Subcutaneous adipose tissue (tissue), 4 donors: ENCODE data around the gene NFATC1. TPM values are rescaled to one million over a fixed set of nuclear protein-coding genes. Genes with fewer than 3 reads are reported as not detected.

Experiments used
- total RNA-seq, 4 donors: library from RNA; depleted of rRNA; stranded (reverse); fragments of >200 nt; gene quantifications; one replicate each; pipeline ENCODE4 v1.1.0, GENCODE V29; 2016
- TF ChIP-seq, protein P1 (sequence below): fragments of 450-650 bp; IDR thresholded peaks from one replicate; pipeline ENCODE4 v1.5.1; 2016; ENCODE audit warnings: low read depth, mild to moderate bottlenecking, control low read depth, antibody characterized with exemption, moderate library complexity

The NFATC1 gene
- total RNA-seq, 4 donors from 2014 or later: 9.8 to 17.2 (median 11.5) TPM

GRCh38 chr18:79423211-79424007 is 27.7 kb downstream of the NFATC1 start:
- TF ChIP-seq, protein P1, sequence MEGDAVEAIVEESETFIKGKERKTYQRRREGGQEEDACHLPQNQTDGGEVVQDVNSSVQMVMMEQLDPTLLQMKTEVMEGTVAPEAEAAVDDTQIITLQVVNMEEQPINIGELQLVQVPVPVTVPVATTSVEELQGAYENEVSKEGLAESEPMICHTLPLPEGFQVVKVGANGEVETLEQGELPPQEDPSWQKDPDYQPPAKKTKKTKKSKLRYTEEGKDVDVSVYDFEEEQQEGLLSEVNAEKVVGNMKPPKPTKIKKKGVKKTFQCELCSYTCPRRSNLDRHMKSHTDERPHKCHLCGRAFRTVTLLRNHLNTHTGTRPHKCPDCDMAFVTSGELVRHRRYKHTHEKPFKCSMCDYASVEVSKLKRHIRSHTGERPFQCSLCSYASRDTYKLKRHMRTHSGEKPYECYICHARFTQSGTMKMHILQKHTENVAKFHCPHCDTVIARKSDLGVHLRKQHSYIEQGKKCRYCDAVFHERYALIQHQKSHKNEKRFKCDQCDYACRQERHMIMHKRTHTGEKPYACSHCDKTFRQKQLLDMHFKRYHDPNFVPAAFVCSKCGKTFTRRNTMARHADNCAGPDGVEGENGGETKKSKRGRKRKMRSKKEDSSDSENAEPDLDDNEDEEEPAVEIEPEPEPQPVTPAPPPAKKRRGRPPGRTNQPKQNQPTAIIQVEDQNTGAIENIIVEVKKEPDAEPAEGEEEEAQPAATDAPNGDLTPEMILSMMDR: no peak

DNA sequence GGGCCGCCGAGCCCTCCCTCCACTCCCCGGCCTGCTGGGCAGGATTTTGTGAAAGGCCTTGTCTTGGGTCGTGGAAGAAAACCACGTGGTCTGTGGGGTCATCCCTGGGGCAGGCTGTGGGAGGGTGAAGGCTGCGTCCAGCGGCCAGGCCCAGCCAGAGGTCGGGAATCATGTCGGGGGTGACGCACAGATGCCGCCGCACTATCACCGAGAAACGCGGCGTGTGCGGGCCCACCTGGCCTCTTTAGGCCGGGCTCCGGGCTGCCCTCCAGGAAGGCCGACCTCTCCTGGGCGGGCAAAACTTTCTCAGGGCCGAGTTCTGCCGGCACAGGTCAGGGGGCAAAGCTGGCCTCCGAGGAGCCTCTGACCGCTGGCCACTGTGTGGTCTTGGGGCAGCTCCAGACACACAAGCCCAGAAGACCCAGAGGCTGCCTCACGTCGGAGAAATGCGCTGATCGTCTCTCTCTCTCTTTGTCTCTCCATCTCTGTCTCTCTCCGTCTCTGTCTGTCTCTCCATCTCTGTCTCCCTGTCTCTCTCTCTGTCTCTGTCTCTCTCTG is 28.4 kb downstream of the NFATC1 start:
- TF ChIP-seq, protein P1: no peak

GRCh38 chr18:79424880-79425568 is 29.3 kb downstream of the NFATC1 start:
- TF ChIP-seq, protein P1: no peak

- TF ChIP-seq, protein P1: no peak
Observed at GRCh38 chr18:79425569-79425886, 29.8 kb downstream of the NFATC1 start.

GRCh38 chr18:79426376-79427300 is 30.9 kb downstream of the NFATC1 start:
- TF ChIP-seq, protein P1: no peak

GRCh38 chr18:79427368-79428225 is 31.9 kb downstream of the NFATC1 start:
- TF ChIP-seq, protein P1: no peak
